Measurements from ENCODE around the gene TRPV4. TPM values are rescaled to one million over a fixed set of nuclear protein-coding genes. Genes with fewer than 3 reads are reported as not detected.

The TRPV4 gene
- total RNA-seq, 3 donors from 2014 or later (not counting 1 experiment from before 2014, with no cell fraction given): not detected

GRCh38 chr12:109756457-109756856 is 76.7 kb downstream of the TRPV4 start:
- TF ChIP-seq CTCF (IDR thresholded peaks at IDR 0.05): no peak
- Histone ChIP-seq H3K36me3 (ENCODE audit: control insufficient read depth, insufficient read depth, low read length) (no peaks in the 10 kb centered on the region), H3K9me3 (ENCODE audit: control insufficient read depth, insufficient read depth, low read length) (no peaks in the 10 kb centered on the region), H3K27me3 (ENCODE audit: control insufficient read depth, insufficient read depth, low read length) (no peaks in the 10 kb centered on the region), H3K27ac (ENCODE audit: low read length) (no peak overlapping the region), H3K4me3 (ENCODE audit: low read length) (no peak overlapping the region), H3K4me1 (ENCODE audit: control insufficient read depth, insufficient read depth, low read length) (no peaks in the 10 kb centered on the region)
- intact Hi-C loops (cut with micrococcal nuclease): no loop called here
- H3K4me1 Mint-ChIP-seq: peaks cover 0 to 5% of the 10 kb centered on the region in 2 donors
- no peaks in the 10 kb centered on the region for H3K27me3 Mint-ChIP-seq (ENCODE audit: low read depth in 2 of 2)
- no peak overlapping the region for H3K4me3 Mint-ChIP-seq
- H3K27ac Mint-ChIP-seq: no peak overlapping the region
- H3K36me3 Mint-ChIP-seq: peaks cover 20% of the 10 kb centered on the region
- H3K9me3 Mint-ChIP-seq: peaks cover 2 to 6% of the 10 kb centered on the region in 2 donors
- ATAC-seq: no peak
- no peak for DNase-seq
- WGBS (ENCODE audit: insufficient coverage): 95% methylated on average over 1 of the region's 1 CpG

- Histone ChIP-seq H3K27me3 (ENCODE audit: control insufficient read depth, insufficient read depth, low read length) (no peaks in the 10 kb centered on the region), H3K4me3 (ENCODE audit: low read length) (no peak overlapping the region), H3K27ac (ENCODE audit: low read length) (no peak overlapping the region), H3K4me1 (ENCODE audit: control insufficient read depth, insufficient read depth, low read length) (no peaks in the 10 kb centered on the region), H3K36me3 (ENCODE audit: control insufficient read depth, insufficient read depth, low read length) (no peaks in the 10 kb centered on the region), H3K9me3 (ENCODE audit: control insufficient read depth, insufficient read depth, low read length) (no peaks in the 10 kb centered on the region)
- H3K4me3 Mint-ChIP-seq: no peak overlapping the region
- intact Hi-C loops (cut with micrococcal nuclease): no loop called here
- no peak for TF ChIP-seq CTCF (IDR thresholded peaks at IDR 0.05)
- 27% methylated on average over 2 of the region's 2 CpGs for WGBS (ENCODE audit: insufficient coverage)
- H3K27ac Mint-ChIP-seq: no peak overlapping the region
- H3K9me3 Mint-ChIP-seq: peaks cover 2 to 6% of the 10 kb centered on the region in 2 donors
- H3K36me3 Mint-ChIP-seq: peaks cover 20% of the 10 kb centered on the region
- no peaks in the 10 kb centered on the region for H3K4me1 Mint-ChIP-seq
- H3K27me3 Mint-ChIP-seq (ENCODE audit: low read depth in 2 of 2): no peaks in the 10 kb centered on the region
- DNase-seq (no peak), ATAC-seq (no peak)
Measured at GRCh38 chr12:109753959-109754358, 79.2 kb downstream of the TRPV4 start.

GRCh38 chr12:109753054-109753401 is 80.2 kb downstream of the TRPV4 start:
- H3K27ac ChIP-seq (ENCODE audit: low read length): no peak overlapping the region
- H3K36me3 ChIP-seq (ENCODE audit: control insufficient read depth, insufficient read depth, low read length): no peaks in the 10 kb centered on the region
- Mint-ChIP-seq H3K27me3 (ENCODE audit: low read depth in 2 of 2) (no peaks in the 10 kb centered on the region), H3K4me1 (no peaks in the 10 kb centered on the region), H3K4me3 (no peak overlapping the region), H3K9me3 (peaks cover 2 to 6% of the 10 kb centered on the region in 2 donors), H3K36me3 (peaks cover 20% of the 10 kb centered on the region), H3K27ac (no peak overlapping the region)
- WGBS (ENCODE audit: insufficient coverage): 97% methylated on average over 5 of the region's 5 CpGs
- no peaks in the 10 kb centered on the region for H3K9me3 ChIP-seq (ENCODE audit: control insufficient read depth, insufficient read depth, low read length)
- ATAC-seq (no peak), DNase-seq (no peak)
- H3K4me3 ChIP-seq (ENCODE audit: low read length): no peak overlapping the region
- H3K27me3 ChIP-seq (ENCODE audit: control insufficient read depth, insufficient read depth, low read length): no peaks in the 10 kb centered on the region
- TF ChIP-seq CTCF (IDR thresholded peaks at IDR 0.05): no peak
- intact Hi-C loops (cut with micrococcal nuclease): no loop called here
- no peaks in the 10 kb centered on the region for H3K4me1 ChIP-seq (ENCODE audit: control insufficient read depth, insufficient read depth, low read length)
